ENCODE measurements around the gene PDE3A. TPM values are rescaled to one million over a fixed set of nuclear protein-coding genes. Genes with fewer than 3 reads are reported as not detected.

The PDE3A gene
- polyA plus RNA-seq, 1 of the 3 experiments (the other 2 are of a cell fraction): 0.67 TPM

GRCh38 chr12:20446836-20447235 is 78.5 kb downstream of the PDE3A start:
- ChIA-PET POLR2A (no interaction called here), CTCF (interaction anchor here (1.0 kb wide), 1 partner anchor 16 kb away, joined by 3 read pairs; no protein-coding TSS in a partner anchor)
- Histone ChIP-seq H3K9me2 (no peaks in the 10 kb centered on the region), H3K9me3 (no peaks in the 10 kb centered on the region), H3K36me3 (replicated peaks in 1 of 2; ENCODE audit: control insufficient read depth in 1 of 2, insufficient read depth in 2 of 2, low read length in 1 of 2) (no peaks in the 10 kb centered on the region), H3K27me3 (ENCODE audit: insufficient read depth) (no peaks in the 10 kb centered on the region), H3K79me2 (ENCODE audit: insufficient read depth) (peaks cover 21% of the 10 kb centered on the region), H3F3A (replicated peaks; ENCODE audit: insufficient read depth) (peaks cover 15% of the 10 kb centered on the region), H3K4me3 (ENCODE audit: low read depth in 2 of 2, low read length in 1 of 2) (no peak overlapping the region), H3K27ac (ENCODE audit: low read depth in 2 of 2, low read length in 1 of 2) (no peak overlapping the region), H2AFZ (ENCODE audit: low read depth) (no peak overlapping the region), H3K4me2 (no peak overlapping the region), H3K9ac (no peak overlapping the region), H4K20me1 (ENCODE audit: insufficient read depth) (no peaks in the 10 kb centered on the region), H3K4me1 (ENCODE audit: control insufficient read depth in 1 of 2, insufficient read depth in 2 of 2, low read depth in 1 of 2, low read length in 1 of 2) (peaks cover 0 to 6% of the 10 kb centered on the region in 2 experiments; a peak in 2 of 4 replicates)
- WGBS (ENCODE audit: low lambda C conversion rate): 87% methylated on average over 3 of the region's 3 CpGs
- TF ChIP-seq, protein P1, sequence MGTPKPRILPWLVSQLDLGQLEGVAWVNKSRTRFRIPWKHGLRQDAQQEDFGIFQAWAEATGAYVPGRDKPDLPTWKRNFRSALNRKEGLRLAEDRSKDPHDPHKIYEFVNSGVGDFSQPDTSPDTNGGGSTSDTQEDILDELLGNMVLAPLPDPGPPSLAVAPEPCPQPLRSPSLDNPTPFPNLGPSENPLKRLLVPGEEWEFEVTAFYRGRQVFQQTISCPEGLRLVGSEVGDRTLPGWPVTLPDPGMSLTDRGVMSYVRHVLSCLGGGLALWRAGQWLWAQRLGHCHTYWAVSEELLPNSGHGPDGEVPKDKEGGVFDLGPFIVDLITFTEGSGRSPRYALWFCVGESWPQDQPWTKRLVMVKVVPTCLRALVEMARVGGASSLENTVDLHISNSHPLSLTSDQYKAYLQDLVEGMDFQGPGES (IDR thresholded peaks at IDR 0.05; ENCODE audit: low read depth, low read length): no peak
- no peak for TF ChIP-seq JUND (IDR thresholded peaks at IDR 0.05)
- no peak for DNase-seq

DNA sequence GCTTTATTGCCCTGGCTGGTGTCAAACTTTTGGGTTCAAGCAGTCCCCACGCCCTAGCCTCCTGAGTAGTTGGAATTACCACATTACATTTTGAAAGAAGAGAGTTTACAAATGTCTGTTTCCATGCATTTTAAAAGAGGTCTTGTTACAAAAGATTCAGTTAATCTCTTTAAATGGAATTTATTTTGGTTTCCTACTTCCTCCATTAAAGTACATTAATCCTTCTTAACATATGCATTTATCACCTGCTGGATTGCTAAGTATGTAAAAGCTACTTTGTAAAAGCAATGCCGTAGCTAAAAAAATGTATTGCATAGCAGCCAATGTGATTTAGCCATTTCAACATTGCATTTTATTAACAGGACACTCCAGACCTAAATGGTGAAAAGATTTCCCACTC is 80.4 kb downstream of the PDE3A start:
- no peaks in the 10 kb centered on the region for H3K27me3 ChIP-seq (ENCODE audit: insufficient read depth)
- no peak overlapping the region for H3K9ac ChIP-seq
- 75% methylated on average over 2 of the region's 2 CpGs for WGBS (ENCODE audit: low lambda C conversion rate)
- no peak for DNase-seq
- no peak overlapping the region for H3K4me3 ChIP-seq (ENCODE audit: low read depth in 2 of 2, low read length in 1 of 2)
- no peak overlapping the region for H2AFZ ChIP-seq (ENCODE audit: low read depth)
- H4K20me1 ChIP-seq (ENCODE audit: insufficient read depth): no peaks in the 10 kb centered on the region
- TF ChIP-seq RAD21 (IDR thresholded peaks at IDR 0.05; ENCODE audit: low read length) (no peak), NFIC (IDR thresholded peaks at IDR 0.05; ENCODE audit: borderline replicate concordance) (no peak), EZH2phosphoT487 (IDR thresholded peaks at IDR 0.05; ENCODE audit: borderline replicate concordance, low read depth) (no peak)
- TF ChIP-seq, protein P2, sequence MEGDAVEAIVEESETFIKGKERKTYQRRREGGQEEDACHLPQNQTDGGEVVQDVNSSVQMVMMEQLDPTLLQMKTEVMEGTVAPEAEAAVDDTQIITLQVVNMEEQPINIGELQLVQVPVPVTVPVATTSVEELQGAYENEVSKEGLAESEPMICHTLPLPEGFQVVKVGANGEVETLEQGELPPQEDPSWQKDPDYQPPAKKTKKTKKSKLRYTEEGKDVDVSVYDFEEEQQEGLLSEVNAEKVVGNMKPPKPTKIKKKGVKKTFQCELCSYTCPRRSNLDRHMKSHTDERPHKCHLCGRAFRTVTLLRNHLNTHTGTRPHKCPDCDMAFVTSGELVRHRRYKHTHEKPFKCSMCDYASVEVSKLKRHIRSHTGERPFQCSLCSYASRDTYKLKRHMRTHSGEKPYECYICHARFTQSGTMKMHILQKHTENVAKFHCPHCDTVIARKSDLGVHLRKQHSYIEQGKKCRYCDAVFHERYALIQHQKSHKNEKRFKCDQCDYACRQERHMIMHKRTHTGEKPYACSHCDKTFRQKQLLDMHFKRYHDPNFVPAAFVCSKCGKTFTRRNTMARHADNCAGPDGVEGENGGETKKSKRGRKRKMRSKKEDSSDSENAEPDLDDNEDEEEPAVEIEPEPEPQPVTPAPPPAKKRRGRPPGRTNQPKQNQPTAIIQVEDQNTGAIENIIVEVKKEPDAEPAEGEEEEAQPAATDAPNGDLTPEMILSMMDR (IDR thresholded peaks at IDR 0.05): no peak
- ChIA-PET POLR2A (no interaction called here), CTCF (no interaction called here)
- no peaks in the 10 kb centered on the region for H3K36me3 ChIP-seq (replicated peaks in 1 of 2; ENCODE audit: control insufficient read depth in 1 of 2, insufficient read depth in 2 of 2, low read length in 1 of 2)
- peaks cover 21% of the 10 kb centered on the region for H3F3A ChIP-seq (replicated peaks; ENCODE audit: insufficient read depth)
- no peak overlapping the region for H3K4me2 ChIP-seq
- H3K9me3 ChIP-seq: no peaks in the 10 kb centered on the region
- no peaks in the 10 kb centered on the region for H3K9me2 ChIP-seq
- peaks cover 22% of the 10 kb centered on the region for H3K79me2 ChIP-seq (ENCODE audit: insufficient read depth)
- no peak overlapping the region for H3K27ac ChIP-seq (ENCODE audit: low read depth in 2 of 2, low read length in 1 of 2)
- peaks cover 0 to 6% of the 10 kb centered on the region in 2 experiments; a peak in 2 of 4 replicates for H3K4me1 ChIP-seq (ENCODE audit: control insufficient read depth in 1 of 2, insufficient read depth in 2 of 2, low read depth in 1 of 2, low read length in 1 of 2)

DNA sequence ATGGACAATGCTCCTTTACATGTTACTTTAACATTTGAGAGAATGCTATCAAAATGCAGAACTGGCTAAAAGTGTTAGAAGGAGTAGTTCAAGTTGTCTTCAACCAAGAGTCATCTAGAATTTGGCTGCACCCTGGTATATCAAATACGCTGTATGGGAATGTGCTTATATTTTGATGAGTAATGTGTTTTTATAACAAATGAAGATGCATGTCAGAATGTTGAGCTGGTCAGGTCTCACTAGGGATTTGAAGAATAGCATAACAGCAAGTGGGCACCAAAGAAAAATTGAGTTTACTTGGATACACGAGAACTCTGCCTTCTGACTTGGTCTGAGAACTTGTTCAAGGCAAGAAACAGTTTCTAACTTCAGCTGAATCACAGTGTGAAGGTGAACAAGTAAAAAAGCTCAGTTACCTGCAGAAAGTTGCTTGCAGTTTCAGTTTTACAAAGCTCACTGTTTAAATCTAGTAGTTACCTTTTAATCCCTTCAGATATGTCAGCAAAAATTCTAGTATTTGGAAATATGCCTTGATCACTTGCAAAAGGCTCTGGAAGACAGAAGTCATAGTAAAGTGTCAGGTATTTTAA is 82.3 kb downstream of the PDE3A start:
- DNase-seq: no peak

More for the DNA sequence above, 82.3 kb downstream of the PDE3A start:
- Histone ChIP-seq H3K9me3 (no peaks in the 10 kb centered on the region), H3K4me1 (ENCODE audit: control insufficient read depth in 1 of 2, insufficient read depth in 2 of 2, low read depth in 1 of 2, low read length in 1 of 2) (peaks cover 3 to 6% of the 10 kb centered on the region in 2 experiments; a peak in 3 of 4 replicates), H3K4me3 (ENCODE audit: low read depth in 2 of 2, low read length in 1 of 2) (no peak overlapping the region), H3F3A (replicated peaks; ENCODE audit: insufficient read depth) (peaks cover 21% of the 10 kb centered on the region), H3K9me2 (no peaks in the 10 kb centered on the region), H3K79me2 (ENCODE audit: insufficient read depth) (peaks cover 29% of the 10 kb centered on the region), H4K20me1 (ENCODE audit: insufficient read depth) (no peaks in the 10 kb centered on the region), H3K27me3 (ENCODE audit: insufficient read depth) (no peaks in the 10 kb centered on the region), H2AFZ (ENCODE audit: low read depth) (no peak overlapping the region), H3K27ac (ENCODE audit: low read depth in 2 of 2, low read length in 1 of 2) (peak overlapping the region in 1 of 2 experiments; percentile 84; a peak in 2 of 4 replicates), H3K4me2 (peak overlapping the region; percentile 28), H3K9ac (peak overlapping the region; percentile 11; the same call in 1 of the 2 replicates), H3K36me3 (replicated peaks in 1 of 2; ENCODE audit: control insufficient read depth in 1 of 2, insufficient read depth in 2 of 2, low read length in 1 of 2) (no peaks in the 10 kb centered on the region)
- ChIA-PET CTCF (no interaction called here), POLR2A (no interaction called here)
- 91% methylated on average over 2 of the region's 2 CpGs for WGBS (ENCODE audit: low lambda C conversion rate)
- TF ChIP-seq EZH2phosphoT487 (IDR thresholded peaks at IDR 0.05; ENCODE audit: borderline replicate concordance, low read depth): no peak
- TF ChIP-seq PBX3 (IDR thresholded peaks at IDR 0.05): no peak
- TF ChIP-seq POLR2AphosphoS5 (IDR thresholded peaks at IDR 0.05; ENCODE audit: low read depth, low read length): no peak
- no peak for TF ChIP-seq ELF1 (IDR thresholded peaks at IDR 0.05)
- no peak for TF ChIP-seq EP300 (IDR thresholded peaks at IDR 0.05; ENCODE audit: borderline replicate concordance in 1 of 2, low read depth in 1 of 2, low read length in 1 of 2)
- no peak for TF ChIP-seq RCOR1 (IDR thresholded peaks at IDR 0.05; ENCODE audit: low read length)
- no peak for TF ChIP-seq GABPA (IDR thresholded peaks at IDR 0.05; ENCODE audit: low read depth)
- no peak for TF ChIP-seq RXRA (IDR thresholded peaks at IDR 0.05; ENCODE audit: borderline replicate concordance, low read depth)
- no peak for TF ChIP-seq RAD21 (IDR thresholded peaks at IDR 0.05; ENCODE audit: low read length)
- TF ChIP-seq NFIC (IDR thresholded peaks at IDR 0.05; ENCODE audit: borderline replicate concordance): no peak
- no peak for TF ChIP-seq MEF2A (IDR thresholded peaks at IDR 0.05; ENCODE audit: borderline replicate concordance, low read depth)
- TF ChIP-seq GATA2 (CRISPR knock-in tag; IDR thresholded peaks at IDR 0.05): no peak
- no peak for TF ChIP-seq FOXM1 (IDR thresholded peaks at IDR 0.05; ENCODE audit: low read depth)

All from SK-N-SH (cell line).